Measurements from ENCODE around the gene MVB12B. TPM values are rescaled to one million over a fixed set of nuclear protein-coding genes. Genes with fewer than 3 reads are reported as not detected.

The MVB12B gene
- total RNA-seq, 1 experiment from 2014 or later = 10.9 TPM

- Histone ChIP-seq H4K20me1 (ENCODE audit: insufficient read depth) (no peaks in the 10 kb centered on the region), H3K4me1 (ENCODE audit: control insufficient read depth in 1 of 2, insufficient read depth in 2 of 2, low read length in 2 of 2) (peaks cover 0 to 5% of the 10 kb centered on the region in 2 experiments; a peak in 1 of 4 replicates), H3K9ac (ENCODE audit: low read length) (no peak overlapping the region), H3K79me2 (ENCODE audit: insufficient read depth, low read length) (no peaks in the 10 kb centered on the region), H3K9me3 (ENCODE audit: control insufficient read depth in 1 of 2, insufficient read depth in 1 of 2, low read depth in 1 of 2, low read length in 2 of 2) (no peaks in the 10 kb centered on the region), H3K27me3 (ENCODE audit: insufficient read depth, low read length) (no peaks in the 10 kb centered on the region), H3K36me3 (ENCODE audit: control insufficient read depth in 1 of 2, insufficient read depth in 2 of 2, low read length in 2 of 2) (no peaks in the 10 kb centered on the region), H3K9me2 (ENCODE audit: insufficient read depth) (no peaks in the 10 kb centered on the region), H3K27ac (ENCODE audit: low read depth, low read length) (no peak overlapping the region), H2AFZ (ENCODE audit: low read depth, low read length, poor library complexity, severe bottlenecking) (no peak overlapping the region), H3K4me3 (replicated peaks in 1 of 2; ENCODE audit: low read depth in 1 of 2, low read length in 2 of 2) (no peak overlapping the region), H3K4me2 (ENCODE audit: low read length) (no peak overlapping the region)
- TF ChIP-seq CBX3 (IDR thresholded peaks at IDR 0.05; ENCODE audit: low read depth) (no peak), YY1 (IDR thresholded peaks at IDR 0.05; ENCODE audit: extremely low read depth, insufficient replicate concordance, low read depth, low read length) (no peak), RAD21 (IDR thresholded peaks at IDR 0.05; ENCODE audit: low read depth) (no peak), ZFX (IDR thresholded peaks at IDR 0.05) (no peak), ZNF274 (IDR thresholded peaks at IDR 0.05; ENCODE audit: low read depth, low read length) (no peak), POLR2A (IDR thresholded peaks at IDR 0.05; ENCODE audit: borderline replicate concordance, extremely low read depth, insufficient read depth, insufficient read length) (no peak), EZH2phosphoT487 (IDR thresholded peaks at IDR 0.05; ENCODE audit: borderline replicate concordance) (no peak)
- TF ChIP-seq, protein P1, sequence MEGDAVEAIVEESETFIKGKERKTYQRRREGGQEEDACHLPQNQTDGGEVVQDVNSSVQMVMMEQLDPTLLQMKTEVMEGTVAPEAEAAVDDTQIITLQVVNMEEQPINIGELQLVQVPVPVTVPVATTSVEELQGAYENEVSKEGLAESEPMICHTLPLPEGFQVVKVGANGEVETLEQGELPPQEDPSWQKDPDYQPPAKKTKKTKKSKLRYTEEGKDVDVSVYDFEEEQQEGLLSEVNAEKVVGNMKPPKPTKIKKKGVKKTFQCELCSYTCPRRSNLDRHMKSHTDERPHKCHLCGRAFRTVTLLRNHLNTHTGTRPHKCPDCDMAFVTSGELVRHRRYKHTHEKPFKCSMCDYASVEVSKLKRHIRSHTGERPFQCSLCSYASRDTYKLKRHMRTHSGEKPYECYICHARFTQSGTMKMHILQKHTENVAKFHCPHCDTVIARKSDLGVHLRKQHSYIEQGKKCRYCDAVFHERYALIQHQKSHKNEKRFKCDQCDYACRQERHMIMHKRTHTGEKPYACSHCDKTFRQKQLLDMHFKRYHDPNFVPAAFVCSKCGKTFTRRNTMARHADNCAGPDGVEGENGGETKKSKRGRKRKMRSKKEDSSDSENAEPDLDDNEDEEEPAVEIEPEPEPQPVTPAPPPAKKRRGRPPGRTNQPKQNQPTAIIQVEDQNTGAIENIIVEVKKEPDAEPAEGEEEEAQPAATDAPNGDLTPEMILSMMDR (IDR thresholded peaks at IDR 0.05 in 2 of 3, conservative IDR thresholded peaks at IDR 0.05 in 1 of 3; ENCODE audit: borderline replicate concordance in 1 of 3, insufficient read depth in 1 of 3, low read depth in 2 of 3, low read length in 2 of 3) = no peak
- TF ChIP-seq, protein P2, sequence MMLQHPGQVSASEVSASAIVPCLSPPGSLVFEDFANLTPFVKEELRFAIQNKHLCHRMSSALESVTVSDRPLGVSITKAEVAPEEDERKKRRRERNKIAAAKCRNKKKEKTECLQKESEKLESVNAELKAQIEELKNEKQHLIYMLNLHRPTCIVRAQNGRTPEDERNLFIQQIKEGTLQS (IDR thresholded peaks at IDR 0.05) = no peak
- DNase-seq (ENCODE audit: low read depth, low spot score) (no peak), ATAC-seq (no peak)
- BruUV-seq (replicated peaks) = no TSS peak
- RAD21 ChIA-PET (ENCODE audit: low non-redundant PET in 1 of 2, low total read pairs in 2 of 2, uncharacterized antibody in 2 of 2, unreplicated experiment in 2 of 2) = no interaction called here
- POLR2A ChIA-PET = no interaction called here
- intact Hi-C loops (cut with micrococcal nuclease) = loop anchor here (10.0 kb wide), 1 partner anchor 350 kb away; no protein-coding TSS in a partner anchor
- CTCF ChIA-PET = no interaction called here
These were observed 168.1 kb downstream of the MVB12B start for GRCh38 chr9:126494746-126495145.

All from HCT116 (cell line).